Cardiac muscle cell (in vitro differentiated cells and primary cell): ENCODE measurements around the gene PRSS2. TPM values are rescaled to one million over a fixed set of nuclear protein-coding genes. Genes with fewer than 3 reads are reported as not detected.

ENCODE experiments used
- DNase-seq, 2 donors: peaks; one replicate each; pipeline versions ENCODE4 v3.0.0 to v3.0.0-alpha.2; 2010 to 2017; ENCODE audit warnings: low read depth in 1 of 2, low spot score in 1 of 2
- H3K27ac ChIP-seq: fragments of 200-600 bp; sonication (generic); 2 replicates; pipeline ENCODE4 v1.5.1; 2016
- H3K27me3 ChIP-seq: fragments of 200-600 bp; sonication (generic); 2 replicates; pipeline ENCODE4 v1.6.0; 2016; ENCODE audit warnings: control low read depth
- H3K36me3 ChIP-seq: fragments of 200-600 bp; sonication (generic); 2 replicates; pipeline ENCODE4 v1.5.1; 2016; ENCODE audit warnings: control low read depth
- H3K4me1 ChIP-seq: fragments of 200-600 bp; sonication (generic); 2 replicates; pipeline ENCODE4 v1.8.1; 2017; ENCODE audit warnings: low read depth, mild to moderate bottlenecking, mixed run types
- H3K4me3 ChIP-seq: fragments of 200-600 bp; sonication (generic); 2 replicates; pipeline ENCODE4 v1.5.1; 2016; ENCODE audit warnings: mild to moderate bottlenecking
- H3K9me3 ChIP-seq: fragments of 200-600 bp; sonication (generic); 2 replicates; pipeline ENCODE4 v1.5.1; 2017; ENCODE audit warnings: low read depth, mild to moderate bottlenecking, control low read depth
- polyA plus RNA-seq: library from polyadenylated mRNA; unstranded; fragments of >200 nt; fragmentation: Nextera tagmentation; extraction: Ambion mirVana; gene quantifications from 2 replicates; pipeline ENCODE4 v1.2.1, GENCODE V29; 2016
- total RNA-seq: library from RNA; depleted of rRNA; stranded (reverse); fragments of >200 nt; gene quantifications from 2 replicates; pipeline ENCODE4 v1.2.3, GENCODE V29; 2016
- TF ChIP-seq, protein P1 (sequence below): IDR thresholded peaks from 2 replicates; pipeline ENCODE4 v1.5.1; 2012; ENCODE audit warnings: low read depth, mild to moderate bottlenecking, low read length

Gene PRSS2
- total and polyA plus RNA-seq, 2 experiments from 2014 or later = not detected

DNA sequence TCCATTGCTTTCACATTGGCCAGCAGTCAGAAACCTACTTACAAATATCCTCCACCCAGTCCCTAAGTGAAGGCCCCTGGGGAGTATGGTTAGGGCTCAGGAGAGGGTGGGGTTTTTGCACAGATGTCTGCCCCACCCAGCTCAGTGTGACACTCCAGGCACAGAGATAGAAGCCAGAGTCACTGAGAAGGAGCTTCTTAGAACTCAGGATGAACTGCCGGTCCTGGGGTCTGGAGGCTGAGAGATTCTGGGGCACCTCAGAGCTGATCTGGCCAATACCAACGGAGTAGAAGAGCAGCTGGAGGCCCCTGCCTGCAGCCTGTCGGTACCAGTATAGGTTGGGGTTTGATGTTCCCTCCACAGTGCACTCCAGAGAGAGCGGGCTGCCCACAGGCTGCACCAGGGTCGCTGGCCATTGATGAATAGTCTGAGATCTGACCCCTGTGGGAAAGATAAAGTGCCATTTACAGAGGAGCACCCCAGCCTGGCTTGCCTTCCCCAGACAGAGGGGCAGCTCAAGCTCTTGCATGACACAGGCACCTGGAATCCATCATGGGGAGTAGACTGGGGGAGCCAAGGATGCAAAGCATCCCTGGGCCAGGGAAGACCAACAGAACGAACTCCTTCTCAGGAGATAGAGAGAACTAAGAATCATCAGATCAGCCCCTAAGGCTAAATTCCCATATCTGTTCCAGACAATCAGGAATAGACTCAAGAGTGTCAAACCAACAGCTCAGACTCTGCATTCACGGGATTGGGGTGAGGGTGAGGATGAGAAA lies 41.9 kb downstream of the PRSS2 start:
- Histone ChIP-seq H3K9me3 (no peaks in the 10 kb centered on the region), H3K36me3 (no peaks in the 10 kb centered on the region), H3K4me1 (no peaks in the 10 kb centered on the region), H3K27me3 (no peaks in the 10 kb centered on the region), H3K27ac (no peak overlapping the region), H3K4me3 (no peak overlapping the region)
- DNase-seq = no peak
- TF ChIP-seq, protein P1, sequence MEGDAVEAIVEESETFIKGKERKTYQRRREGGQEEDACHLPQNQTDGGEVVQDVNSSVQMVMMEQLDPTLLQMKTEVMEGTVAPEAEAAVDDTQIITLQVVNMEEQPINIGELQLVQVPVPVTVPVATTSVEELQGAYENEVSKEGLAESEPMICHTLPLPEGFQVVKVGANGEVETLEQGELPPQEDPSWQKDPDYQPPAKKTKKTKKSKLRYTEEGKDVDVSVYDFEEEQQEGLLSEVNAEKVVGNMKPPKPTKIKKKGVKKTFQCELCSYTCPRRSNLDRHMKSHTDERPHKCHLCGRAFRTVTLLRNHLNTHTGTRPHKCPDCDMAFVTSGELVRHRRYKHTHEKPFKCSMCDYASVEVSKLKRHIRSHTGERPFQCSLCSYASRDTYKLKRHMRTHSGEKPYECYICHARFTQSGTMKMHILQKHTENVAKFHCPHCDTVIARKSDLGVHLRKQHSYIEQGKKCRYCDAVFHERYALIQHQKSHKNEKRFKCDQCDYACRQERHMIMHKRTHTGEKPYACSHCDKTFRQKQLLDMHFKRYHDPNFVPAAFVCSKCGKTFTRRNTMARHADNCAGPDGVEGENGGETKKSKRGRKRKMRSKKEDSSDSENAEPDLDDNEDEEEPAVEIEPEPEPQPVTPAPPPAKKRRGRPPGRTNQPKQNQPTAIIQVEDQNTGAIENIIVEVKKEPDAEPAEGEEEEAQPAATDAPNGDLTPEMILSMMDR = no peak

DNA sequence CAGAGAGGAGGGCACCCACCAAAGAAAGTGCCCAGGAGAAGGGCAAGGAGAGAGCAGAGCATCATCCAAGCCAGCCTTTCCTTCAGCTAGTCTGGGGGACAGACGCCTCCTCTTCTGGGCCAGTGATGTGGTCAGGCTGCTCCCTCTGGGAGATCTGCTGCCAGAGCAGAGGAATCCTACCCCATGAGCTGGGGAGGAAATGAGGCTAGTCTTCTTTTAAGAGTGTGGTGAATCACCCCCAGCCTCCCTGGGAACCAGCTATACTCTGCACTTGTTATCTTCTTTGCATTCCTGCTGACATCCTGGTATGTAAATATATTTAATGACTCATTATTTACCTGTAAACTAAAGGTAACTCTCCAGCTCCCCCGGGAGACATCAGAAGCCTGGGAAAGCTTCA lies 42.5 kb downstream of the PRSS2 start:
- Histone ChIP-seq H3K4me3 (no peak overlapping the region), H3K27ac (no peak overlapping the region), H3K27me3 (no peaks in the 10 kb centered on the region), H3K4me1 (no peaks in the 10 kb centered on the region), H3K36me3 (no peaks in the 10 kb centered on the region), H3K9me3 (no peaks in the 10 kb centered on the region)
- TF ChIP-seq, protein P1 = no peak
- peak in 1 of 2 donors; percentile 63 for DNase-seq

DNA sequence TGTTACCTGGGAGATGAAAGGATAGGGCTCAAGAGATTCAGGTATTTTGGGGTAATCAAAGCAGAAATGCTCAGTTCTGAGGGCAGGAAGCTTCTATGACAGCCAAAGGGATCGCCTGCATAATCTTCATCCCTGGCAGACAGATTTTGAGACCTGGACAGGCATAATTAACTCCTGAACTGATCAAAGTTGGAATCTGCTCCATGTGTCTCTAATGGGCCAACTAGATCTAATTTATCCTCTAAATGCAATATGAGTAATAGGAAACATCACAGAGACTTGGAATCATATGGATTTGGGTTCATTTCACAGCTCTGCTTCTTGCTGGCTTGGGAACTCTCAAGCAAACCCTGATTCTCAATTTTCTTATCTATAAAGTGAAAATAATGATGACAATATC lies 42.9 kb downstream of the PRSS2 start:
- Histone ChIP-seq H3K27me3 (no peaks in the 10 kb centered on the region), H3K36me3 (no peaks in the 10 kb centered on the region), H3K27ac (no peak overlapping the region), H3K4me3 (no peak overlapping the region), H3K9me3 (no peaks in the 10 kb centered on the region), H3K4me1 (no peaks in the 10 kb centered on the region)
- DNase-seq = no peak
- TF ChIP-seq, protein P1 = no peak

DNA sequence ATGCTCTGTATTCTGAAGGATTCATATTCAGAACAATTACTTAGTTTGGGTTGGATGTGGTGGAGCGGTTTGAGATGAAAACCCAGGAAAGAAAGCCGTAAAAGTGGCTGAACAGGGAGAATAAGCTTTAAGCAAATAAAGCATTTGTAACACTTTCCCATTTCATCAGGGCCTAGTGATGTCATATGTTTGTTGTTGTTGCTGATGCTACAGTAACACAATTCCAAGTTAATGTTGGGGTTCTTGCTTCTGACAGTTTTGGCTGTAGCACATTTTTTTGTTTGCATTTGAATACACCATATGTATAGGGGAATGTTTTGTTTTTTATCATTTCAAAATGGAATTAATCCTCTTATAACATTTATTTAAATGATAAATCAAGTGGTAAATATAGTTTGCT lies 43.7 kb downstream of the PRSS2 start:
- DNase-seq = no peak
- Histone ChIP-seq H3K4me3 (no peak overlapping the region), H3K27ac (no peak overlapping the region), H3K9me3 (no peaks in the 10 kb centered on the region), H3K4me1 (no peaks in the 10 kb centered on the region), H3K27me3 (no peaks in the 10 kb centered on the region), H3K36me3 (no peaks in the 10 kb centered on the region)
- TF ChIP-seq, protein P1 = no peak

DNA sequence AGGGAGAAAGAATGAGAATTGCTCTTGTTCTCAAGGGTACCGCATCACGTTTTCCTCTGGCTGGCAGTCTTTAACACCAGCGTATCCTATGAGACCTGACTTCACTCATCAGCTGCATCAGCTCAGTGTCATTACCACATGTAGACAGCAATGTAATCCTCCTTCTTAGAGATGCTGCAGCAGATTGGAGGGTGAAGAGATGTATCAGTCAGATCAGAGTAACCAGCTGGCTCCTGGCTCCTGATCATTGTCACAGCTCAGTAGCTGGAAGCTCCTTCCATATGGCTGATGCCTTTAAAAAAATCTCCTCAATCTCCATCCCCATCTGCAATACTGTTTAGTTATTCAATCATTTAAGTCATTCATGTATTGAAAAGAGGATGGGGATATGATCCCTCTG lies 44.4 kb downstream of the PRSS2 start:
- DNase-seq = no peak
- TF ChIP-seq, protein P1 = no peak

More for the DNA sequence above, 44.4 kb downstream of the PRSS2 start:
- Histone ChIP-seq H3K27ac (no peak overlapping the region), H3K4me3 (no peak overlapping the region), H3K9me3 (no peaks in the 10 kb centered on the region), H3K4me1 (no peaks in the 10 kb centered on the region), H3K27me3 (no peaks in the 10 kb centered on the region), H3K36me3 (no peaks in the 10 kb centered on the region)
